Epidermal melanocyte (primary cell): ENCODE results near the gene PIGH.
A peak's percentile ranks its signal among the peaks of the same experiment; 100 is the strongest.
"Not testable (repeated sequence)": the region's sequence is repeated elsewhere in the genome, so short reads cannot be mapped to it uniquely, and the experiment has no call there.

ENCODE experiments used
- DNase-seq: peaks from one replicate; pipeline ENCODE4 v3.0.0; 2011; ENCODE audit warnings: low spot score; ENCODE audit not compliant: insufficient read length

PIGH gene

DNA sequence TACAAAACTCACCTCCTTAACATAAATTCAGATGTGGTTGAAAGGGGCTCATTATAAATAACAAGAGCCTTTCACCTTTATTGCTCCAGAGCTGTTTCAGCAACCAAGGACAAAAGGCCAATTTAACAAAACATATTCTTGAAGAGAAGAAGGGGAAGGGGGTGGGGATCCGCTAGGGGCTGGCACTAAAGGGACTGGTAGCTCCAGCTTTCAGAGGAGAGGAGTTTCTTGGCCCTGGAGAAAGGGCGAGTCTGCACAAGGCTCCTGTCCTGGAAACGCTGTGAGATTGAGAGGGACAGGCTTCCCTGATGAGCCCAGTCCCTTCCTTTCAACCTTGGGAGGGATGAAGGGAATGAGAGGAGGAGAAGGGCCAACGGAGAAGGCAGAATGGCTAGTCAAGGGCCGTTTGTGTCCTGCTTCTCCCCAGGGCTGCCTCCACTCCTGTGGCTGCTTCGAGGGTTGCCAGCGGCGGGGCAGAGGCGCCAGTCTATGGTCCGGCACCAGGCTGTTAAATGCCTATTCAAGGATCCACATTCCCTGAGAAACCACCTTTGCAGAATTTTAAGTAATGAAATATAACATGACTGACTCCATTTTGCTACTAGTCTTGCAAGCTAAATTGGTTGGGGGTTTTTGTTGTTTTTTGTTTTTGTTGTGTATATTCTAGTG lies 9.7 kb upstream of the PIGH start:
- DNase-seq = no peak

DNA sequence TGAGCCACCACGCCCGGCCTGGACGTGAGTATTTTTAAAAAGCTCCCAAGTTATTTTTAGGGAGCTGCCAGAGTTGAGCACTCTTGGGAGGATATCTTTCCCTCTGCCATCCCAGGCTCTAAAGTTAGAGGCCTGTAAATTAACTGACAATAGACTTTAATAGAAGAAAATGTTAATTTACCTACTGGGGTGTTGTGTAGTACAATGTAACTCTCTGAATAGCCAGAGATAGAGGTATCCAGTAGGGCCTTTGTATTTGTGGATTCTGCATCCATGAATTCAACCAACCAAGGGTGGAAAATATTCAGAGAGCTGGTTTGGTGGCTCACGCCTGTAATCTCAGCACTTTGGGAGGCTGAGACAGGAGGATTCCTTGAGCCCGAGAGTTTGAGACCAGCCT lies 7.6 kb upstream of the PIGH start:
- no peak for DNase-seq

DNA sequence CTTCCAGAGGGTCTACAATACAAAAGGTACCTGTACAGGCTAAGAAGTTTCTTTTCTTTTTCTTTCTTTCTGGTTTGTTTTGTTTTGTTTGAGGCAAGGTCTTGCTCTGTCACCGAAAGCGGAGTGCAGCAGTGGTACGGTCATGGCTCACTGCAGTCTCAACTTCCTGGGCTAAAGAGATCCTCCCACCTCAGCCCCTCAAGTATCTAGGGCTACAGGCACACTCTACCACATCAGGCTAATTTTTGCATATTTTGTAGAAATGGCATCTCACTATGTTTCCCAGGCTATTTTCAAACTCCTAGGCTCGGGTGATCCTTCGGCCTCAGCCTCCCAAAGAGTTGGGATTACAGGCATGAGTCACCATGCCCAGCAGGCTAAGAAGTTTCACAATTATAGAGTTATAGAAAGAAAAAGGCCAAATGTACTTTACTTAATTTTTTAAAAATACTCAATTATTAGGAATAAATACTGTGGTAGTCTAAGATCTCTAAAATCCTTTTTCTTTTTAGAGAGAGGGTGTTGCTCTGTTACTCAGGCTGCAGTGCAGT lies 3.0 kb upstream of the PIGH start:
- no peak for DNase-seq

DNA sequence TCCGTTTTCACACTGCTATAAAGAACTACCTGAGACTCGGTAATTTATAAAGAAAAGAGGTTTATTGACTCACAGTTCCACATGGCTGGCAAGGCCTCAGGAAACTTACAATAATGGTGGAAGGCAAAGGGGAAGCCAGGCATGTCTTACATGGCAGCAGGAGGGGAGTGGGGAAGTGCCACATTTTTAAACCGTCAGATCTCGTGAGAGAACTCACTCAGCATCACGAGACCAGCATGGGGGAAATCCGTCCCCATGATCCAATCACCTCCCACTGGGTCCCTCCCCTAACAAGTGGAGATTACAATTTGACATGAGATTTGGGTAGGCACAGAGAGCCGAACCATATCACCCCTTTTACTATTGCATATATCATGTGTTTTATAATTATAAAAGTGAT lies 2.0 kb upstream of the PIGH start:
- DNase-seq = no peak

DNA sequence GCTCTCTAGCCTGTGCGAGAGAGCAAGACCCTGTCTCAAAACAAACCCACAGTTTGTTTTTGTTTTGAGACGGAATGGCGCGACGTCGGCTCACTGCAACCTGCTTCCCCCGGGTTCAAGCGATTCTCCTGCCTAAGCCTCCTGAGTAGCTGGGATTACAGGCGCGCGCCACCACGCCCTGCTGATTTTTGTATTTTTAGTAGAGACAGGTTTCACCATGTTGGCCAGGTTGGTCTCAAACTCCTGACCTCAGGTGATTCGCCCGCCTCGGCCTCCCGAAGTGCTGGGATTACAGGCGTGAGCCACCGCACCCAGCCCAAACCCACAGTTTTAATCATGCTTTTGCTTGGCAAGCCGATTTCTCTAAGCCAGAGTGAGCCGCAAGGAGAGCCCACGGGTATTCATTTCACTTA lies 500 bp upstream of the PIGH start:
- DNase-seq = not testable (repeated sequence)

DNA sequence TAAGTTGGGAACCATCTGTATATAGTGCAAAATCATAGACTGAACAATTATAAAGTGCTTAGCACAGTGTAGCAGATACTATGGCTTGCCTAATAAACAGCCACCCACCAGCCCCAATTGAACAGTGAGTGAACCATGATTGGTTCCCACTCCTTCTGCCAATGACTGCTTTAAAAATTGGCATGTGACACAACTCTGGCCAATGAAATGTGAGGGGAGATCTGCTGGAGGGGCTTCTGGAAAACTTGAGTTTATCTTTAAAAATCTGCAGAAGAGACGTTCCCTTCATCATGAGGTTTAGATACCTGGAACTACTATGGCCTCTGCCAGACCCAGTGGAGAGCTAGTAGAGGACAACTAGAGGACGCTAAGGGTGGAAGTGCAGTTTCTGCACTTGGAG lies 4.7 kb downstream of the PIGH start:
- DNase-seq = no peak

DNA sequence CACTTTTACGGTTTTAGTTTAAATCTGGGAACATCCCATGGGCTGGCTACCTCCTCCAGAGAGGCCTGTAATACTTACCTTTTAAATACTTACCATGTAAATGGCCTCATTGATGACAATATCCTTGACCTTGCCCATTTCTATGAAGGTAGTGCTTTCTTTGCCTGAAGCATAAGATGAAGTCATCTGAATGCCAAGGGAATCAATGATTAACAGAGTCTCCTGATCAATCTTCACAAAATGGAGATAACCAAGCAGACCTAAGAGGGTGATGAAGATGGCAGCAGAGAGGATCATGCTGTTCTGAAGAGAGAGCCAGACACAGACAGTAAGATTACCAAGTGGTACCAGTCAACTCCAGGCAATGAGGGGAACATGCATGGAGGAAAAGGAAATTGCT lies 6.4 kb downstream of the PIGH start:
- not testable (repeated sequence) for DNase-seq

DNA sequence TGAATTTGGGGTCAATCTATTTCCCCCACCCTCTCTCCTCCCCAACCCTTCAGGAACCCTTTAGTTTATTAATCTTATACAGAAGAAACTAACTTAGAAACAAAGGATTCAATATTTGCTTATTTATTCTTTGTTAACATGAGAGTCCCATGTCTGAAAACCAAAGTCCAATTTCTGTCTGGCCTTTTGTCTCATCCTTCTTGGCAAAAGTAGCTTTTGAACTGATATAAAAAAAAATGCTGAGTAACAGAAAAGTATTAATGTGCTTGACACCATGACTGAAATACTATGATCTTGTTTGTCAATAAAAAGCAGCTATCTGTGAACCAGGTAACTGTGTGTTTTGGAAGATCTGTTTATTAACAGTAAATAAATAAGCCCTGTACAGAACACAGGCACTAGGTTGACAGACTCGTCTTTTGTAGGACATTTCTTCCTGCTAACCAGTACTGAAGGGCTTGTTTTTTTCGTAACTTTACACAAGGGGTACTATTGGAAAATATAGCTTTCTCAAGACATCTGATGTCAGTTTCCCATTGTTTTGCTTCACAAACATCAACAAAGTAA lies 10.8 kb downstream of the PIGH start:
- DNase-seq = no peak

DNA sequence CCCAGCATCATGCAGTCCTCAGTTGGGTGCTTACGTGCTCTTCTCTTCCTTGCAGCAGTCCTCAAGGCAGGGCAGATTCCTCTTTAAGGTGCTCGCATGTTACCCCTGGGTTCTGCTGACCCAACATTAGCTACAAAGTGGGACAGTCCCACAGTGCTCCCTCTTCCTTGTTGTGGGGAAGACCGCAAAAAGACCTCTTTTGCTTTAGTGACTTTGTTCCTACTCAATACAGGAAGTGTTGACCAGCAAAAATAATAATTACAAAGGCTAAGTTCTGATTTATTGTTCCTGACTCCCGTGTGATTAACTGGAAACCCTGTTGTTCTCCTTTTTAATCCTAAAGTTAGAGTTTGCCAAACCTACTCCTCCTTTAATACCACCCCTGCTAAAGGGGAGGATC lies 13.7 kb downstream of the PIGH start:
- no peak for DNase-seq

DNA sequence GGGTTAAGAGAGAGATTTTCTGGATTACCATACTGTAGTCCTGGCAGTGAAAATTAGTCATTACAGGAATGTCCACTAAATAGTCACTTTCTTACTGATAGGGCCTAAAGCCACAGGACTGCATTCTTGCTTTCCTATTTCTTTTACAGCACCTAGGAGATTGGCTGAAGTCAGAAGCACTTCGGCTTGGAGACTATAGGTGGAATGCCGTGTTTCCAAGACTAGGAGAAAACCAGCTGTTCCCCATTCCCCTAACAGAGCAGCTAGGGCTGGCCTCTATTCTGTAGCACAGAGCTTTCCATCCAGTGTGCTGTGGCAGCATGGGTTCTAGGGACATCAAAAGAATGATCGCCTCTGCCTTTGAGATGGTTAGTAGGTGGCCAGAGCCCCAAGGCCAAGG lies 15.1 kb downstream of the PIGH start:
- no peak for DNase-seq

DNA sequence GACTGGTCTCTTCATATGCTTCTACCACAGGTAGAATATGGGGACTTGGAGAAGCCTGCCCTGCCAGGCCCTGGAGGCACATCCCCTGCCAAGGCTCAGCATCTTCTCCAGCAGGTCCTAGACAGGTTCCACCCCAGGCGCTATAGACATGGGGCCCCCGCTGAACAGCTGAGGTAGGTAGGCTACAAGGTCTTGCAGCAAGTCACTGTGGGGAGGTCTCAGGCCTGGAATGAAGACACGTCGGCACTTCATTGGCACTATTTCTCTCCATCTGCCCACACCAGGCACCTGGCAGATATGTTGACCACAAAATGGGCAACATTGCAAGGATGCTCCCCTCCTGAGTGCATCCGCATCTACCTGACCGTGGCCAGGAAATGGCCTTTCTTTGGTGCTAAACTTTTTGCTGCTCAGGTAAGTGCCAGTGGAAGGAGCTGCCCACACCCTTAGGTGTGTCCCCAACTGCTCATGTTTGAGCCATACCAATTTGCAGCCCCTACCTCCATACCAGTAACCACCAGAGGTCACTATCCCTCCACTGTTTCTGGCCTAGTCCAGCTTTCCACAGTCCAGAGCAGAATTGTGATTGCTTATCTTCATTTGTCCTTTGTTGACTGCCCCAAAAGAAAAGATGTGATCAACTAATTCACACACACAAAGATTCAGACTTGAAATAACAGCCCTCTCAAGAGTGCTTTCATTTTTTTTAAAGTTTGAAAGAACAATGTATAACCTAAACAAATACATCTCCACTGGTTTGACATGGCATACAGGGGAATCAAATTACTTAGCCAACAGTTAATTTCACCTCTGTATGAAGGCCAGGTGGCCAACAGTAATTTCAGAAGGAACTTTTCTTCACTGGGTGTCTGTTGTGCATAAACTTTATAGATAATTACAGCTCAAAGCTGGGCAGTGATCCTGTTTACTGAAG lies 16.1 kb downstream of the PIGH start:
- DNase-seq = peak; percentile 65

DNA sequence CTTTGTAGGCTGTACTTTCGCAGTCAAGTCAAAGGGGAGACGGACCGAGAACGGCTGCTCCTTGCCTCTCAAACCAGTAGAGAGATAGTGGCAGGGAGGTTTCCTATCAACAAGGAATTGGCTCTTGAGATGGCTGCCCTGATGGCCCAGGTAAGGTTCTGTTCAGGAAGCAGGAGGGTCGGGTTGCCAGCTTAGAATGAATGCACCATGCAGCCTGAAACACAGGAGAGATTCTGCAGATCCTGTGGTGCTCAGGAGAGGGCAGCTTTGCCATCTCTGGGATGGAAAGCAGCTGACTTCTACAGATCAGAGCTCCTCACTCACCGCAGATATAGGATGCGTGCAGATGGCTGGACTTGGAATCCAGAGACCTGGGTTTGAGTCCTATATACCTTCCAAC lies 18.0 kb downstream of the PIGH start:
- no peak for DNase-seq

DNA sequence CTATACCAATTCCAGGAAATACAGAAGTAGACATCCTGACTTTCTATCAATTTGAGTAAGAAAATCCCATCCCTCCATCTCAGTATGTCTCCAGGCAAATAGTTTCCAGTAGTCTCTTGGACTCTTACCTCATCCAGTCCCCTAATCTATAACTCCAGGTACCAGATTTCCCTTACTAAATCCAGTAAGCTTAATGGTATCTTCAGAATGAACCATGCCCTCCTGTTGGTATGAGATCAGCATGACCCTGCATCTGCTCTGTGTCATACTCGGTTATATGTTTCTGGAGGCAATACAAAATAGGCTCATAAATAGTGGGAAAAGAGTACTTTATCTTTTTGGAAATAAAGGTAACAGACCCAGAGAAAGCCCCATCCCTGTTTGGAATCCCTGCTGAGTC lies 18.4 kb downstream of the PIGH start:
- DNase-seq = no peak

DNA sequence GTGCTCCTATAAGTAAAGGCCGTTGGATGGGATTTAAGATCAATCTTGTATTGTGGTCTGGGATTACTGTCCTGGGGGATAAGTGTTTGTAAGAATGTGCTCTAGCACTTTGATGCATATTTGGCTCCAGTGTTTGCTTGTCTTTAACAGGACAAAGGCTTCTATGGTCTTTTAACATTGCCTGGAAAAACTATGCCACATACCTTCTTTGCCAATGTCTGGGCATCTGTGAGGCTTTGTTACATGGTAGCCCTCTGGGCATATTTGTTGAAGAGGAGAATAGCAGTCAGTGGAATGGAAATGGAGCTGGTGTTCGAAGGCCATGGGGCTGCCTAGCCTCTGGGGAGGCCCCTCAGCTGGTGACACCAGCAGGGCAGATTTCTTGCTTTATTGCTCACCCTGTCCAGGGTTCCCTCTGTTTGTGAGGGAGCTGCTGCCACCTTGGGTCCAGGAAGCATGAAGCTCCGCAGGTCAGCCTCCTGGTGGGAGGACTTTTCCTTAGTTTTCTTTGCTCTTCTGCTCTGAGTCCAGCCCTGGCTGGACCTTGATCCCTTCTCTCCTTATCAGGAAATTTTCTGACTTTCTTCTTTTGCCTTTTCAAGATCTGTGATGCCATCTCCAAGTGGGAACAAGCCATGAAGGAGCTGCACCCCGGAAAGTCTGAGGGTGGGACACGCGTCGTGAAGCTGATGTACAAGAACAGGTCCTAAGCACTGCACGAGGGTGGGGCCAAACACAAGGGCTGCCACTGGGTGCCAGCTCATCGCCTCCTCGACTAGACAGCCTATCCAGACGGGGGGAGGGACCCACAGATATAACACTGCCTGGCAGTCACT lies 19.5 kb downstream of the PIGH start:
- DNase-seq = no peak

DNA sequence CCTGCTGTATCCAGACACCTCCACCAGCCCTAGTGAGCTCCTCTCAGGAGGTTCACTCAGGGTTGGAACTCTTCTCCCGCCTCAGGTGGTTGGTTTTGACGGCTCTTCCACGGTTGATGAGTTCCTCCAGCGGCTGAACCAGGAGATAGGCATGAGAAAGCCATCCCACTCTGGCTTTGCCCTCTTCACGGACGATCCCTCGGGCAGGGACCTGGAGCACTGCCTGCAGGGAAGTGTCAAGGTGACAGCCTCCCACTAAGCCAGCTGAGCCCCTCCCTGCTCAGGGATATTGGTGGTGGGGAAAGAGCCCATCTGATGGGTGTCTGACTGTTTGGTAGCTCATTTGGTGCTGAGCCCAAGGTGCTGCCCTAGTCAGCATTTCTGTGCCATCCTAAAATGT lies 20.4 kb downstream of the PIGH start:
- no peak for DNase-seq

DNA sequence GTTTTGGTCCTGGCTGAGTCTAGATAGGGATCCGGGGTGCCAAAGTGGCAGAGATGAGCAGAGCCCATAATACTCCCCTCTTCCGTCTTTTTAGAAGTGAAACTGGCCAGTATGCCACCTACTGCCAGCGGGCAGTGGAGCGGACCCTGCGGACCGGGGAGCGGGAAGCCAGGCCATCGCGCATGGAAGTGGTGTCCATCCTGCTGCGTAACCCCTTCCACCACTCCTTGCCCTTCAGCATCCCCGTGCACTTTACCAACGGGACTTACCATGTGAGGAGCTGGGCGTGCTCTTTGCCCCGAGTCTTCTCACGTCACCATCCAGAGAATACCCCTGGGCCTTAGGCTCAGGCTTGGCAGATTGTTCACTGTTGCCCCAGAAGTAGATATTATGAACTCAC lies 21.0 kb downstream of the PIGH start:
- DNase-seq = no peak

DNA sequence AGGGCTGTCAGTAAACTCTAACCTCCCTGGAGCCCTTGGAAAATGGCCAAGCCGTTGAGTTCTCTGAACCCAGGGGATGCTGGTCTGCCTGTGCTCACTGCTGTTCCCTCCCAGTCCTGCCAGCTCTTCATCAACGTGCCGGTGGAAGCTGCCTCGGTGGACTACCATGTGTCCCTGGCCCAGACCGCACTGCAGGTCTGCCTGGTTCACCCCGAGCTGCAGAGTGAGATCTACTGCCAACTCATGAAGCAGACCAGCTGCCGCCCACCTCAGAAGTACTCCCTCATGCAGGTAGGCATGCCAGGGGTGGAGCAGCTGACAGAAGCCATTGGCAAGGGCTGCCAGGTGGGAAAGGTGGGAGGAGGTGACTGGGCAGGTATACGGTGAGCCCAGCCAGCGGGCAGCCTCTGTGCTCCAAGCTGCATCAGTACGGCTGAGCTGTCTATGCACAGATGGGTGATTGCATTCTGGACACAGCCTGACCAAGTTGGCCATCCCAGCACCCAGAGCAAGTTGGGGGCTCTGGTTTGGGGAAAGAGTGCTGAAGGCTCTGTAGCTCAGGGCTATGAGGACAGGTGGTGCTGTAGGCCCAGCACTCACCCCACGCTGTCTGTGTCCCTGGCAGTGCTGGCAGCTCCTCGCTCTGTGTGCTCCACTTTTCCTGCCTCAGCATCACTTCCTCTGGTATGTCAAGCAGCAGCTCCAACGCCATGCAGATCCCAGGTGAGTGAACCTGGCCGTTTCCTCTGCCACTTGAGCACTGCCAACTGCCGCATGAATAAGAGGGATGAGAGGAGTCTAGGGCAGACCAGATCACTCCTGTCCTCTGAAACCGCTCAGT lies 21.9 kb downstream of the PIGH start:
- no peak for DNase-seq

DNA sequence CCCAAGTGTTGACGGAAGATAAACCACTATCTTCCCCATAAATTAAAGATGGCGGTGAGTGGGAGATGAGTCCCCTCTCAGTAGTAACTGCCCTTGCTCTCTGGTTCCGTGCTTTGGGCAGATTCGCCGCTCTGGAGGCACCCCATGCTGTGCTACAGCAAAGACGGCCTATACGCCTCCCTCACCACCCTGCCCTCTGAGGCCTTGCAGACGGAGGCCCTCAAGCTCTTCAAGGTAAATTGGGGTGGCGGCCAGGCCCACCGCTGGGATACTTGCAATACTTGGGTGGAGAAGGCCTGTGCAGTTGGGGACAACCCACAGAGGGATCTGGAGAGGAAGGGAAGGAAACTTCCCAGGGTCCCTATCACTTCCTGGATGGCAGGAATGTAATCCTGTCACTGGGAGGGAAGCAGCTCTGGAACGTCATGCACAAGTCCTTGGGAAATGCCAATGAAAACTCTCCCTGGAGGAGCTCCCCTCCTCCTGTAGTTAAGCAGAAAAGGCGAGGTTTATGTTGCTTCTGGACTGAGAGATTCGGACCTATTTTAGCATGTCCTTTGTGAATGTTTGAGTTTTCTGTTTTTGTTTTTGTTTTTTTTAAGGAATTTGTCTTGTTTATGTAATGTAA lies 22.8 kb downstream of the PIGH start:
- DNase-seq = no peak

DNA sequence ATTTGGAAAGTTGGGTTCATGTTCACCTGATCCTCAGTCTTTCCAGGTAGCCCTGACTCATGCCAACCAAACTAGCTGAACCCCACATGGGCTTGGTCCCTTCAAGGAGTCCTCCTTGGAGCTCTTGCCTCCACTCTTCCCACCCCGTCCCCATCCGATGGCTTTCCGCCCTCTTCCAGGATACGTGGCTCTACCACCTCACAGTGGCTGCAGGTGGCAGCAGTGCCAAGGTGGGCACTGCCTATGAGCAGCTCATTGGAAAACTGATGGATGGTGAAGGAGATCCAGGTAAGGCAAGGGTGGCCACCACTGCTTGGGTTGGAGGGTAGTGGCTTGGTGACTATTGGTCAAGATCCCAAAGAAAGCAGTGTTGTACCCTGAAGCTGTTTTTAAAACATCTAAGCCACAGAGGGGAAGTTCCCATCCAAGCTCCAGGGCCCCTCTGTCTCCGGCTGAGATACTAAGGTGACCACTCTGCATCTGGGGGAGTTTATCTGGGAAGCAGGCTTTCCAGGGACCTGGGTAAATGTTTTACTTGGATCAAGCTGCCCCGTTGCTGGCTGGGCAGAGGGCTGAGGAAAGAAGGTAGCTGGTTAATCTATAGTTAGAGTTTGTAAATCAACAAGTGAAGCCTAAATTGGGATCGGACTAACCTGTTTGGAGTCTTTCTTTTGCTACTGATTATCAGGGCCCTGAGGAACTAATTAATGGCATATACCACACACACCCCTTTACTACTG lies 23.7 kb downstream of the PIGH start:
- no peak for DNase-seq
